A549 (cell line): Measurements from ENCODE around the gene NUMB.

ENCODE experiments used
- FOSL2 ChIP-seq, 2 experiments: fragments of 450-650 bp in 1 of 2; fragments of >200 bp in 1 of 2; sonication (Bioruptor Twin) in 1 of 2; formaldehyde crosslinking; IDR thresholded peaks; 2 replicates each; pipeline versions ENCODE4 v1.5.0 to v1.6.1; 2016 to 2020; ENCODE audit warnings: mild to moderate bottlenecking in 1 of 2, moderate library complexity in 1 of 2
- RAD21 ChIP-seq, 2 experiments: fragments of >200 bp in 1 of 2; sonication (Bioruptor Twin) in 1 of 2; formaldehyde crosslinking in 1 of 2; IDR thresholded peaks in 1 of 2; conservative IDR thresholded peaks in 1 of 2; 2 replicates in 1 of 2; 3 replicates in 1 of 2; pipeline ENCODE4 v1.6.1; 2012 to 2018; ENCODE audit warnings: inconsistent platforms in 1 of 2
- TF ChIP-seq, protein P1 (sequence below): fragments of >200 bp; sonication (Bioruptor Twin); formaldehyde crosslinking; IDR thresholded peaks from 3 replicates; pipeline ENCODE4 v1.5.1; 2016

DNA sequence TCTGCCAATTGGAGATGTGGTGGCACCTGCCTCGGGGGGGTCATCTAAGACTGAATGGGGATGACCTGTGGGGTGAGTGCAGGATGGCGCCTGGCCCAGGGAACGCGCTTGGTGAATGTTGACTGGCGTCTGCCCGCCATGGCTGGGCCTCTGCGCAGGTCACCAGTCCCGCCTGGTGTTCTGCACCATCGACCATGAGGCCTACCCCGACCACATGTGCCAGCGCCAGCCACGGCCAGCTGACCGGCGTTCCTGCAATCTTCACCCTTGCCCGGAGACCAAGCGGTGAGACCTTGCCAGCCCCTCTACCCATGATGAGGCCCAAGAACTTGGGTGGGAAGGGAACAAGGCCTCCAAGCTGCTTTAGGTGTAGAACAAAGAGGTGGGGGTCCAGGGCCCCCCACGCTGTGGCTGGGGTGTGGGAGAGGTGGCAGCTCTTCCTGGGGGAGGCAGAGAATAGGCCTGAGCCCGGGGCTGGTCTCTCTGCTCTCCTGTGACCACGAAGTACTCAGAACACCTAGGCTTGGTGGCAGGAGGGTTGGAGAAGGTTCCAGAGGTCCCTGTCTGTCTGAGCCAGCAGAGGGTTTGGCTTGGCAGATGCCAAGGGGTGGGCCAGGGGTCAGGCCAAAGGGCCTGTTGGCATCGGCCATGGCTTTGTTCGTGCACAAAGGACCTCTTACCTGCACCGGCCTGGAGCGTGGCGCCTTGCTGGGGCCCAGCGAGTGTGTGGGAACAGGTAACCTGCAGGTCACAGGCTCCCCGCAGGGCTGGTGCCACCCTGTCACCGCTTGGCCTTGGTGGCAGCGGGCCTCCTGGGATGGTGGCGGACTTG is 205.6 kb downstream of the NUMB start:
- no peak for TF ChIP-seq RAD21 (conservative IDR thresholded peaks at IDR 0.05 in 1 of 2, IDR thresholded peaks at IDR 0.05 in 1 of 2)
- TF ChIP-seq, protein P1, sequence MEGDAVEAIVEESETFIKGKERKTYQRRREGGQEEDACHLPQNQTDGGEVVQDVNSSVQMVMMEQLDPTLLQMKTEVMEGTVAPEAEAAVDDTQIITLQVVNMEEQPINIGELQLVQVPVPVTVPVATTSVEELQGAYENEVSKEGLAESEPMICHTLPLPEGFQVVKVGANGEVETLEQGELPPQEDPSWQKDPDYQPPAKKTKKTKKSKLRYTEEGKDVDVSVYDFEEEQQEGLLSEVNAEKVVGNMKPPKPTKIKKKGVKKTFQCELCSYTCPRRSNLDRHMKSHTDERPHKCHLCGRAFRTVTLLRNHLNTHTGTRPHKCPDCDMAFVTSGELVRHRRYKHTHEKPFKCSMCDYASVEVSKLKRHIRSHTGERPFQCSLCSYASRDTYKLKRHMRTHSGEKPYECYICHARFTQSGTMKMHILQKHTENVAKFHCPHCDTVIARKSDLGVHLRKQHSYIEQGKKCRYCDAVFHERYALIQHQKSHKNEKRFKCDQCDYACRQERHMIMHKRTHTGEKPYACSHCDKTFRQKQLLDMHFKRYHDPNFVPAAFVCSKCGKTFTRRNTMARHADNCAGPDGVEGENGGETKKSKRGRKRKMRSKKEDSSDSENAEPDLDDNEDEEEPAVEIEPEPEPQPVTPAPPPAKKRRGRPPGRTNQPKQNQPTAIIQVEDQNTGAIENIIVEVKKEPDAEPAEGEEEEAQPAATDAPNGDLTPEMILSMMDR = no peak
- TF ChIP-seq FOSL2 (IDR thresholded peaks at IDR 0.05) = no peak
- no peak for TF ChIP-seq FOSL2 (CRISPR knock-in tag; IDR thresholded peaks at IDR 0.05)
